ENCODE measurements around the gene RNASE7. TPM values are rescaled to one million over a fixed set of nuclear protein-coding genes. Genes with fewer than 3 reads are reported as not detected.
"Not testable (repeated sequence)": the region's sequence is repeated elsewhere in the genome, so short reads cannot be mapped to it uniquely, and the experiment has no call there.

RNASE7 gene, protein sequence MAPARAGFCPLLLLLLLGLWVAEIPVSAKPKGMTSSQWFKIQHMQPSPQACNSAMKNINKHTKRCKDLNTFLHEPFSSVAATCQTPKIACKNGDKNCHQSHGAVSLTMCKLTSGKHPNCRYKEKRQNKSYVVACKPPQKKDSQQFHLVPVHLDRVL
- polyA plus RNA-seq (2012; ENCODE audit: missing spikeins), result not detected

DNA sequence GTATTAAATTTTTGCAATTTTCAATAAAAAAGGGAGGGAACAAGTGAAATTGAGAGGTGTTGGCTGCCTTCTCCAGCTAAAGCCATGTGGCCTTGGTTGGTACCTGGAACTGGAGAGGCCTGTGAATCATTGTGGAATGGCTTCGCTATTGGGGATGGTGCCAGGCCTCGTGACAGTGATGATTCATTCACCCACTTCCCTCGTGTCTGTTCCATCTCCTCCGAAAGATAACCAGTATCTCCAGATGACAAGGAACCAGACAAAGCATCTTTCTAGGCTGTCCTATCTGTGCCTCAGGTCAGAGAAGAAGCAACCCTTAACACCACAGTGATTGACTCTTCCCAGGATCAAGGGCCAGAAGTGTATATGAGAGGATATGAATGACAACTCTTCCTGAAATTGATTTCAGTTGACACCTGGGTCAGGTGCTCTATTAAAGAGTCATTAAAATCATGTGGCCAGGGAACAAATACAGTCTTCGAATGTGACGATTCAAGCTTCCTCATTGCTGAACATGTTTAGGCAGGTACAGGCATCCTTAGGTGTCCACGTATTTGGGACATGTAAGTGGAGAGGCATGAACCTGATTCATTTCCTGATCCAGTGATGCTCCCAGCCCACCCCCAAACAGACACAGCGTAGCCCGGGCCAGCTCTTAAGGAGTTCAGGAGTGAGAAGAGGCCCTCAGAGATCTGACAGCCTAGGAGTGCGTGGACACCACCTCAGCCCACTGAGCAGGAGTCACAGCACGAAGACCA lies at the start of gene RNASE7:
TSS of gene RNASE7 (plus strand) at position 687 of the 758 bp plus-strand sequence. CDS start 631 bp downstream, outside the sequence.
- TF ChIP-seq TAF1 (IDR thresholded peaks at IDR 0.05; ENCODE audit: borderline replicate concordance, low read depth, low read length) (no peak), POLR2A (IDR thresholded peaks at IDR 0.05; ENCODE audit: low read depth, low read length) (no peak), POLR2AphosphoS5 (IDR thresholded peaks at IDR 0.05; ENCODE audit: low read depth, low read length) (no peak)
- FAIRE-seq (no peak), DNase-seq (ENCODE audit: insufficient read length) (no peak)

DNA sequence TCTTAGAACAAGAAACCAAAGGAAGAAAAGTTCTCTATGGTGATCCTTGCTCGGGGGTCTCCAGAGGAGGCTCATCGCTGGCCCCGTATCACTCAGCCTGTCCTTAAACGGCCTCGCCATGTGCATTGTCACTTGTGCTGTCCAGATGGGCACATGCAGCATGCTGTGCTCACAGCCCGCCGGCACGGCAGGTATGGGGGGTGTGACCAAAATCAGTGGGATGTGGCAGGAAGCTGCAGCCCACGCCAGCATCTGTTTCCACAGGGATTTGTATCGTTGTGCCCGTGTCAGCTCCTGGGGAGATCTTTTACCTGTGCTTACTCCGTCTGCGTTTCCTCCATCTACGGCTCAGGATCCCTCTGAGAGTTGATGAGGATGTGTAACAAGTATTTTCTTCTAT lies 45.6 kb upstream of the RNASE7 start:
- FAIRE-seq, result no peak
- DNase-seq (ENCODE audit: insufficient read length), result no peak
- TF ChIP-seq TAF1 (IDR thresholded peaks at IDR 0.05; ENCODE audit: borderline replicate concordance, low read depth, low read length), result no peak
- TF ChIP-seq POLR2A (IDR thresholded peaks at IDR 0.05; ENCODE audit: low read depth, low read length), result no peak
- no peak for TF ChIP-seq POLR2AphosphoS5 (IDR thresholded peaks at IDR 0.05; ENCODE audit: low read depth, low read length)

DNA sequence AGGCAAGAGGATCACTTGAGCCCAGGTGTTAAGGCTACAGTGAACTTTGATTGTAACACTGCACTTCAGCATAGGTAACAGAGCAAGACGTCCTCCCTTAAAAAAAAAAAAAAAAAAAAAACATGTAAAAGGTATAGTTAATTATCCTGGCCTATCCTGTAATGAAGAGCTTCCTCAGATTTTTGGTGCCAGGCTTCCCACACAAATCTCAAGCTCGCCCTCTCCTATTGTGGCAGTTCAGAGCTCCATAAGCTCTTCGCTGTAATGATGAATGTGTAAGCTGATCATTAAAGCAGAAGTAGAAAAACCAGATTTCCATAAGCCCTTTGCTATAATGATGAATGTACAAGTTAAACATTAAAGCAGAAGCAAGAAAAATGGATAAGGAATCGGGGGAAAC lies 45.0 kb upstream of the RNASE7 start:
- TF ChIP-seq POLR2AphosphoS5 (IDR thresholded peaks at IDR 0.05; ENCODE audit: low read depth, low read length), result no peak
- no peak for TF ChIP-seq TAF1 (IDR thresholded peaks at IDR 0.05; ENCODE audit: borderline replicate concordance, low read depth, low read length)
- no peak for TF ChIP-seq POLR2A (IDR thresholded peaks at IDR 0.05; ENCODE audit: low read depth, low read length)
- DNase-seq (ENCODE audit: insufficient read length) (no peak), FAIRE-seq (no peak)

GRCh38 chr14:20997564-20997963 lies 44.6 kb upstream of the RNASE7 start:
- TF ChIP-seq POLR2A (IDR thresholded peaks at IDR 0.05; ENCODE audit: low read depth, low read length), result no peak
- FAIRE-seq (no peak), DNase-seq (ENCODE audit: insufficient read length) (no peak)

DNA sequence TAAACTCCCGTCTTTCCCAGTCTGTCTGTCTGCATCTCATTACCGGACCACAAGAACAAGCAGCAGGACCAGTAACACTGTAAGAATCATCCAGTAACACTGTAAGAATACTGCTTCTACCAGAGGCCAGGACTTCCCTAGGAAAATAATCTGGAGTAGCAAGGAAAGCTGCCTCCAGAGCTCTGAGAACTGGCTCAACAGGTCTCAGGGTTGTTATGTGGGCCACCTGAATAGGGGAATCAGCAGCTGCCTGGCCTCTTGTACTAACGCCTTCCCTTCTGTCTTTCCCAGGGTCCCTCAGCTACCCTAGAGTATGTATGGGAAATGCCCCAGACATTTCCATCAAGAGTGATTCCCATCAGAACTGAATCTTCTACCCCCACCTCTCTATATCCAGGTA lies 44.0 kb upstream of the RNASE7 start:
- TF ChIP-seq TAF1 (IDR thresholded peaks at IDR 0.05; ENCODE audit: borderline replicate concordance, low read depth, low read length), result no peak
- TF ChIP-seq POLR2A (IDR thresholded peaks at IDR 0.05; ENCODE audit: low read depth, low read length), result no peak
- TF ChIP-seq POLR2AphosphoS5 (IDR thresholded peaks at IDR 0.05; ENCODE audit: low read depth, low read length), result no peak
- no peak for DNase-seq (ENCODE audit: insufficient read length)
- no peak for FAIRE-seq

GRCh38 chr14:20998674-20999366 lies 43.3 kb upstream of the RNASE7 start, which contains the start of gene SLC39A2:
Gene SLC39A2 (plus strand): TSS chr14:20999293. CDS start chr14:20999447, 154 bp downstream.
- FAIRE-seq, result no peak
- no peak for TF ChIP-seq POLR2AphosphoS5 (IDR thresholded peaks at IDR 0.05; ENCODE audit: low read depth, low read length)
- TF ChIP-seq TAF1 (IDR thresholded peaks at IDR 0.05; ENCODE audit: borderline replicate concordance, low read depth, low read length), result no peak
- TF ChIP-seq POLR2A (IDR thresholded peaks at IDR 0.05; ENCODE audit: low read depth, low read length), result no peak
- no peak for DNase-seq (ENCODE audit: insufficient read length)

- DNase-seq (ENCODE audit: insufficient read length) (no peak), FAIRE-seq (no peak)
- TF ChIP-seq TAF1 (IDR thresholded peaks at IDR 0.05; ENCODE audit: borderline replicate concordance, low read depth, low read length) (no peak), POLR2AphosphoS5 (IDR thresholded peaks at IDR 0.05; ENCODE audit: low read depth, low read length) (no peak), POLR2A (IDR thresholded peaks at IDR 0.05; ENCODE audit: low read depth, low read length) (no peak)
These were observed 42.6 kb upstream of the RNASE7 start for GRCh38 chr14:20999591-20999990.

- no peak for FAIRE-seq
- DNase-seq (ENCODE audit: insufficient read length), result no peak
These were observed 40.9 kb upstream of the RNASE7 start for GRCh38 chr14:21001218-21001617.

DNA sequence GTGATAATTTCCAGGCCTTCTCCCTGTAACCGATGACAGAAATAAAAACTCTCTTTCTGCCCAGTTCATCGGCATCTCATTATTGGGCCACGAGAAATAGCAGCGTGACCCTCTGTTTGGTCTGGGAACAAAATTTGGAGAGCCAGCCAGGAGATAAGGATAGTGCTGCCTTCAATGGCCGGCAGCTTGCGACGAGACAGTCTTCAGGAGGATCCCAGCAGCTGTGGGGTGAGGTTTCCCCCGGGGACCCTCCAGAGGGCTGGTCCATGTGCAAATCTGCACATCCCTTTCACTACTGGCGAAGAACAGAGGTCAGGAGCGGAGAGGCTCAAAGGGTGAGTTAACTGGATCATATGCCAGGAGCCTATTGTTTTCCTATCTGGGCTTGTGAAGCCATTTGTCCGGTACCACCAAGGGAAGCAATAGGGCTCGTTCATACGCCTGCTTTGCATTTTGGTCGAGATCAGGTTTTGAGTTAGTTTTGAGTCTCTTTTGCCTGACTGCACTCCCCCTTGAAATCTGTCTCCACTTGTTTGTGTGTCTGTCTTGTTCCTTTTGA lies 38.3 kb upstream of the RNASE7 start:
- DNase-seq (ENCODE audit: insufficient read length), result no peak
- no peak for TF ChIP-seq POLR2AphosphoS5 (IDR thresholded peaks at IDR 0.05; ENCODE audit: low read depth, low read length)
- no peak for TF ChIP-seq POLR2A (IDR thresholded peaks at IDR 0.05; ENCODE audit: low read depth, low read length)
- FAIRE-seq, result no peak

More at GRCh38 chr14:21001218-21001617, 40.9 kb upstream of the RNASE7 start:
- TF ChIP-seq TAF1 (IDR thresholded peaks at IDR 0.05; ENCODE audit: borderline replicate concordance, low read depth, low read length) (no peak), POLR2A (IDR thresholded peaks at IDR 0.05; ENCODE audit: low read depth, low read length) (no peak), POLR2AphosphoS5 (IDR thresholded peaks at IDR 0.05; ENCODE audit: low read depth, low read length) (no peak)

GRCh38 chr14:21009721-21010120 lies 32.4 kb upstream of the RNASE7 start:
- DNase-seq (ENCODE audit: insufficient read length); FAIRE-seq: not testable (repeated sequence)

- TF ChIP-seq POLR2A (IDR thresholded peaks at IDR 0.05; ENCODE audit: low read depth, low read length), result no peak
- TF ChIP-seq TAF1 (IDR thresholded peaks at IDR 0.05; ENCODE audit: borderline replicate concordance, low read depth, low read length), result no peak
- TF ChIP-seq POLR2AphosphoS5 (IDR thresholded peaks at IDR 0.05; ENCODE audit: low read depth, low read length), result no peak
- no peak for DNase-seq (ENCODE audit: insufficient read length)
- no peak for FAIRE-seq
These were observed 31.0 kb upstream of the RNASE7 start for GRCh38 chr14:21011136-21011535.
